Smooth muscle cell of the brain vasculature (primary cell): ENCODE measurements around the gene GLP1R.

Source experiments
- DNase-seq: peaks from one replicate; pipeline ENCODE4 v3.0.0-alpha.2; 2012; ENCODE audit warnings: low read depth, low spot score

GLP1R gene

GRCh38 chr6:39086294-39086693 lies 37.7 kb downstream of the GLP1R start:
- DNase-seq, result no peak

GRCh38 chr6:39086711-39087110 lies 38.1 kb downstream of the GLP1R start:
- DNase-seq, result no peak

DNA sequence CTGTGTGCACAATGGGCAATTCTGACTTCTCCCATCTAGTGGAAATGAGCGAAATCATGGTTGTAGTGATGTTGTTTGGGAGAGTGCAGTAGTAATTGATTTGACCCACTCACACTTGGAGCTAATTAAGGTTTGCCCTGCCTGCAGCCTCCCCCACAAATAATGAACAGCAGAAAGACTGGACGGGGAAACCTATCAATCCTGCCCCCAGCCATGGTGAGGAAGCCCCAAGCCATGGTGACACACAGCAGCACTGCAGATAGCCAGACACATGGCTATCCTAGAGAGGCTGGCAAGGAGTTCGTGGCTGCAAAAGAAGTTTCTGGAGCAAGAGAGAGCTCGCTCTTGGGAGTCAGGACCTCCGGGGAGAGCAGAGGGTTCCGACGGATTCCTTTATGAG lies 38.6 kb downstream of the GLP1R start:
- DNase-seq, result no peak

GRCh38 chr6:39088331-39088730 lies 39.8 kb downstream of the GLP1R start:
- peak; percentile 1 for DNase-seq

GRCh38 chr6:39090036-39090435 lies 41.5 kb downstream of the GLP1R start:
- no peak for DNase-seq

DNA sequence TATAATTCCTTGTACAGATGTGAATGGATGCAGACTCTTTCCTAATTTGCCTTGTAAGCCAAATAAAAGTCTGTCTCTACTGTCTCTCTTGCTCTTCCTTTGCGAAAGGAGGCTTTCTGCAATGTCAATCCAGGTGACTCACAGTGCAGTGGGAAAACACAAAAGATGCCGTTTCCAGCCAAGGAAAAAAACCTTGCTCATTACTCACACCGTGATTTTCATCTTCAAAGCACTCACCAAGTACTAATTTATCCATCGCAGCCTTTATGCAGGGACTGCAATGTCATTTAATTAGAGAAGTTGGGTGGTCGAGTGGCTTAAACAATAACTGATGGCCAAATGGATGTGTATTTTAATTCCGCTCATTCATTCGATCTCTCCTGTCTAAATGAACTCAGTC lies 42.6 kb downstream of the GLP1R start:
- no peak for DNase-seq

GRCh38 chr6:39092124-39092523 lies 43.5 kb downstream of the GLP1R start:
- DNase-seq, result no peak

DNA sequence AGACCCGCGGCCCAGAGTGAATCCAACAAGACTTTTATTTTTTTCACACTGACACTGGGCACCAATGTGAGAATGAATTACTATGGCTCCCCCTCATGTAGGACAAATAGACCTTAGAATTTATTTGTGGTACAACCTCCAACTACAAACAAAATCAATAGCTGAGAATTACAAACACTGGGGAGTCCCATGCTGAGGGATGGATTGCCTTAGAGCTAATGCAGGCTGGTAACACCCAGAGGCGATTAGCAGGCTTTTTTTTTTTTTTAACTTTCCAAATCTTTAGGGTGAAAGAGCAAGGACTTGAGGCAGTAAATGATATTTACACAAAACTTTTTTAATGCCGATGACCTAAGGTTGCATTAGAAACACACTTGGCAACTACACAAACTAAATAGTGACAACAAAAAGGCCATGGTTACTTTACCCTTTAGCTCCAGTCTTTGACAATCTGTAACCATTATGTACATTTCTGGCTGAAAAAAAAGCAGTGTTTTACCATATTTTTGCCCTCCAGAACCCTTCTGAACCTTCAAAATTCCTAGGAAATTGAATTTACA lies 44.6 kb downstream of the GLP1R start:
- DNase-seq, result no peak

DNA sequence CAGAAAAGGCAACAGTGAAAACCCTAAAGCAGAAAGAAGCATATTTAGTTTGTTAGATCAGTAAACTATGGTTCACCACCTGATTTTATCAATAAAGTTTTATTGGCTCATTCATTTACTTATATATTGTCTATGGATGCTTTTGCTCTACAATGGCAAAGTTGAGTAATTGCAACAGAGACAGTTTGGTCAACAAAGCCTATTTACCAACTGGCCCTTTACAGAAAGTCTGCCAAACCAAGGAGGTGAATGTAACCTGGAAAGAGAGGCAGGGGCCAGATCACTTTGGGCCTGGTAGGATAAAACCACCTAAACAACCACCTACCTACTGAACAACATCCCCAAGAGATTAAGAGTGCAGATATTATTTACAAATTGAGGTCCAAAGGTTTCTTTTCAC lies 47.0 kb downstream of the GLP1R start:
- no peak for DNase-seq

- DNase-seq, result no peak
Observed at GRCh38 chr6:39100358-39100757, 51.8 kb downstream of the GLP1R start.

- DNase-seq, result no peak
Observed at GRCh38 chr6:39102071-39102820, 53.7 kb downstream of the GLP1R start.

GRCh38 chr6:39102821-39103136 lies 54.2 kb downstream of the GLP1R start:
- no peak for DNase-seq

GRCh38 chr6:39104528-39104927 lies 55.9 kb downstream of the GLP1R start:
- no peak for DNase-seq

- no peak for DNase-seq
Observed at GRCh38 chr6:39107034-39107433, 58.5 kb downstream of the GLP1R start.

GRCh38 chr6:39107641-39108040 lies 59.1 kb downstream of the GLP1R start:
- no peak for DNase-seq

GRCh38 chr6:39108041-39108839 lies 59.7 kb downstream of the GLP1R start:
- no peak for DNase-seq

GRCh38 chr6:39111280-39111679 lies 62.7 kb downstream of the GLP1R start:
- DNase-seq, result no peak

GRCh38 chr6:39113788-39114187 lies 65.2 kb downstream of the GLP1R start:
- no peak for DNase-seq

- DNase-seq, result no peak
Observed at GRCh38 chr6:39114388-39114703, 65.8 kb downstream of the GLP1R start.

DNA sequence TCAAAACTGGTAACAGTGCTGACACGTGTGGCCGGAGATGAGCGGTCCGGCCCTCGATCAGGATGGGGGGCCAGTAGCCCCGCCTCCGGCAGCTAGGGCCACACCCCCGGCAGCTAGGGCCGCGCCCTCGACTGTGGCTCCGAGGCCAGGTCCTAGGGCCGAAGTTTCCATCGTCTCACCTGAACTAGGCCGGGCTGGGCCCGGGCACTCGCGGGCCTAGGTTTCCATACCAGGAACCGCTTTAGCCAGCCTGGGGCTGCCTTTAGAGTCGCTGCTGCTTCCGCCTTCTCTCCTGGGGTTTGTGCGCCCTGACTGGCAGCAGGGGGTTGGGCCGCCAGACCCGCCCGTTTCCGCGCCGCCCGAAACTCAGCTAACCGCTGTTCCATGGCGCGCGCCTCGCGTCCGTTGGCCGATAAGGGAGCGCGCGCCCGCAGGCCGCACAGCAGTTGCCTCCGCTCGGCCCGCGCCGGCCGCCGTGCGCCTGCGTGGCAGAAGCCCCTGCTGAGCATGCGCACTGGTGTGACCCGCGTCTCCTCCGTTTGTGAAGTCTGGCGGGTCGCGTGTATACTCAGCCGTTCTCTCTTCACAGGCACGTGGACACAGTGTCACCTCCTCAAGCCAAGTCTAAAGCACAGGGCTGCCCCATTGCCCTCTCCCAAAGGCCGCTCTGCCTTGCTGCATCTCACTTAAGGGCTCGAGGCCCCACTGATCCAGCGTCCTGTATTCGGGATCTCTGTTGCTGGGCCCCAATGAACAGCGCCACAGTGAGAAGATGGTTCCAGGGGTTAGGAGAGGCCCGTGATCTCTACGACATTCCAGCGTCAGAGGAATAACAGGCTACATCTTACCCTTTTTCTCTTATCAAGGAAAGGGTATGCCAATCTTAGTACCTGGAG lies 66.4 kb downstream of the GLP1R start, which contains the start of gene SAYSD1:
TSS of gene SAYSD1 (minus strand) at position 483 of the 896 bp plus-strand sequence. CDS start at position 386, 97 bp downstream.
- DNase-seq, result peak; percentile 72

- DNase-seq, result no peak
Observed at GRCh38 chr6:39118921-39119320, 70.3 kb downstream of the GLP1R start.

GRCh38 chr6:39124114-39124513 lies 75.5 kb downstream of the GLP1R start:
- no peak for DNase-seq
